Measurements from ENCODE around the gene XYLT2.

- TF ChIP-seq CTCF (IDR thresholded peaks at IDR 0.05) (no peak), POLR2A (IDR thresholded peaks at IDR 0.05) (no peak), POLR2AphosphoS5 (IDR thresholded peaks at IDR 0.05) (no peak), EP300 (IDR thresholded peaks at IDR 0.05) (no peak)
Measured at GRCh38 chr17:50347117-50347893, 1.4 kb downstream of the XYLT2 start.

Data from stomach (tissue), 4 donors.